GM12865 (cell line): ENCODE results near the gene BCL6B.

Source experiments
- DNase-seq: peaks from one replicate; pipeline ENCODE4 v3.0.0; 2010; ENCODE audit warnings: low read depth
- H3K4me3 ChIP-seq: 2 replicates; pipeline ENCODE4 v1.5.1; 2011; ENCODE audit warnings: mild to moderate bottlenecking, low read depth, low read length, control low read depth
- TF ChIP-seq, protein P1 (sequence below): IDR thresholded peaks from 2 replicates; pipeline ENCODE4 v1.5.1; 2011; ENCODE audit warnings: low read length, control low read depth, low read depth, inconsistent platforms; ENCODE audit not compliant: insufficient read depth; ENCODE audit errors: missing control alignments

Gene BCL6B

DNA sequence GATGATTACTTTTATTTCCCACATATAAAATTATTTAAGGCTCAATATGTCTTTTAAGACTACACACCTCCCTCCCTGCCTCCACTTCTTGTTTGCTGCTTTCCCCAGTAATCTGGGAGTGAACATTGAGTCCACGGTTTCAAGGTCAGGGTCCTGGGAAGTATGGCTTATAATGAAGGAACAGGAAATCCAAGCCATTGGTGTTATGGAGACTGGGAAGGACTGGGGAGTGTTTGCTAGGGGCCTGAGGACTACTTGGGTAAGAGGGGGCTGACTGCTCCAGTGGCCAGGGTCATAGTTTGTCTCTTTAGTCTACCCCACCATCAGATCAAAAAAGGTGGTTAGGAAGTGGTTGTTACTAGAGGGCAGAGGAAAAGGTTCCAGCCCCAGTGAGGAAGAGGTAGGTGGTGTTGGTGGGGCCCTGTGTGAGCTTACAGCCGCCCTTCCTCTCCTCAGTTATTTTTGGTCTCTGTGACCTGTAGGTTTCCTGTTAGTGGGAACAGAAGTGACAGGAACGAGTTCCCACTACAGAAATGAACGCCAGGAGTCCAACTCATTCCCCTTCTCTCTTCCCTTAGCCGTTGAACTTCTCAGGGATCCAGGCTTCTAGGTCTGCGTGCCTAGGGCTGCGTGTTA, 12.2 kb downstream of the BCL6B start:
- peak overlapping the region; percentile 70 for H3K4me3 ChIP-seq
- DNase-seq = peak; percentile 64

DNA sequence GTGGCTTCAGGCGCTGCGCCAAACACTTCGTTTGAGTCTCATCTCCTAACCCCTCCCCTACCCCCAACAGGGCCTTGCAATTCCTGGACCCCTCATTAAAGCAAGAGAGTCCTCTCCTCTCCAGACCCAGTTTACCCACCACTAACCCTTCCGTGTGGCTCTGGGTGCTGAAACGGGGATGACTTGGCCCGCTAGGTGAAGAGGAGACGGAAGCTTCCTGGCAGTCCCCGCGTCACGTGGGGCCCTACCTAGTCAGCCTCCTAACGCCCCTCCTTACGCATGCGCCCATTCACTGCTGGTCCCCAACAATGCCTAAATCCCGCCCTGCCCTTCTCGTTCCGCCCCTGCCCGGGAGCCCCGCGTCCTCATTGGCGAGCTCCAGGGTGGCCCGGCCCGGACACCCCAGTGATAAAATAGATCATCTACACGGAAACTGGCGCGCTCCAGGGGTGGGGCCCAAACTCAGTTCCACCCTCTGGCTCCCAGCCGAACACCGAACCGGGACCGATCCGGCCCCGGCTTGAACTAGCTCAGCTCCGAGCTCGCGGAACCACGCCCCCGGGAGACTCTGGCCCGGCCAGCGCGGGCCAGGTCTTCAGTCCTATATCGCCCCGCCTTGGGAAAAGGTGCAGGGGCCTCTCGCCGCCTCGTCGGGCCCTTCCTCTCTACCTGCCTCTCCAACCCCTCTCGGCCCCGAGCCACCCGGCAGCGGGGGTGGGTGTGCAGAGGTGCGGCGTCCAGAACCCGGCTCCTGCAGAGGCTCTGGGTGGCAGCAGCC, 12.9 kb downstream of the BCL6B start, which contains the start of gene SLC16A13:
Gene SLC16A13, plus strand, starts transcription at position 425 of the 778 bp plus-strand sequence. CDS start 368 bp downstream, outside the sequence.
- peak; percentile 99 for DNase-seq
- TF ChIP-seq, protein P1, sequence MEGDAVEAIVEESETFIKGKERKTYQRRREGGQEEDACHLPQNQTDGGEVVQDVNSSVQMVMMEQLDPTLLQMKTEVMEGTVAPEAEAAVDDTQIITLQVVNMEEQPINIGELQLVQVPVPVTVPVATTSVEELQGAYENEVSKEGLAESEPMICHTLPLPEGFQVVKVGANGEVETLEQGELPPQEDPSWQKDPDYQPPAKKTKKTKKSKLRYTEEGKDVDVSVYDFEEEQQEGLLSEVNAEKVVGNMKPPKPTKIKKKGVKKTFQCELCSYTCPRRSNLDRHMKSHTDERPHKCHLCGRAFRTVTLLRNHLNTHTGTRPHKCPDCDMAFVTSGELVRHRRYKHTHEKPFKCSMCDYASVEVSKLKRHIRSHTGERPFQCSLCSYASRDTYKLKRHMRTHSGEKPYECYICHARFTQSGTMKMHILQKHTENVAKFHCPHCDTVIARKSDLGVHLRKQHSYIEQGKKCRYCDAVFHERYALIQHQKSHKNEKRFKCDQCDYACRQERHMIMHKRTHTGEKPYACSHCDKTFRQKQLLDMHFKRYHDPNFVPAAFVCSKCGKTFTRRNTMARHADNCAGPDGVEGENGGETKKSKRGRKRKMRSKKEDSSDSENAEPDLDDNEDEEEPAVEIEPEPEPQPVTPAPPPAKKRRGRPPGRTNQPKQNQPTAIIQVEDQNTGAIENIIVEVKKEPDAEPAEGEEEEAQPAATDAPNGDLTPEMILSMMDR = no peak
- peak within 1 kb of the TSS; percentile 70 for H3K4me3 ChIP-seq

More for the DNA sequence above, 12.2 kb downstream of the BCL6B start:
- TF ChIP-seq, protein P1 = no peak

DNA sequence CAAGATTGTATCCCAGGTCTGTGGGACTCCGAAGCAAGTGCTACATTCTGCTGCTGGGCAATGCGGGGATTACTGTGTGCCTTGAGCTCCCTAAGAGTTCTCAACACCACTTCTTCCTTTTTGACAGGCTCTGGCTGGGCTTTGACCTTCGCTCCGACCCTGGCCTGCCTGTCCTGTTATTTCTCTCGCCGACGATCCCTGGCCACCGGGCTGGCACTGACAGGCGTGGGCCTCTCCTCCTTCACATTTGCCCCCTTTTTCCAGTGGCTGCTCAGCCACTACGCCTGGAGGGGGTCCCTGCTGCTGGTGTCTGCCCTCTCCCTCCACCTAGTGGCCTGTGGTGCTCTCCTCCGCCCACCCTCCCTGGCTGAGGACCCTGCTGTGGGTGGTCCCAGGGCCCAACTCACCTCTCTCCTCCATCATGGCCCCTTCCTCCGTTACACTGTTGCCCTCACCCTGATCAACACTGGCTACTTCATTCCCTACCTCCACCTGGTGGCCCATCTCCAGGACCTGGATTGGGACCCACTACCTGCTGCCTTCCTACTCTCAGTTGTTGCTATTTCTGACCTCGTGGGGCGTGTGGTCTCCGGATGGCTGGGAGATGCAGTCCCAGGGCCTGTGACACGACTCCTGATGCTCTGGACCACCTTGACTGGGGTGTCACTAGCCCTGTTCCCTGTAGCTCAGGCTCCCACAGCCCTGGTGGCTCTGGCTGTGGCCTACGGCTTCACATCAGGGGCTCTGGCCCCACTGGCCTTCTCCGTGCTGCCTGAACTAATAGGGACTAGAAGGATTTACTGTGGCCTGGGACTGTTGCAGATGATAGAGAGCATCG, 15.4 kb downstream of the BCL6B start:
- TF ChIP-seq, protein P1 = no peak
- no peak for DNase-seq
- no peak overlapping the region for H3K4me3 ChIP-seq

DNA sequence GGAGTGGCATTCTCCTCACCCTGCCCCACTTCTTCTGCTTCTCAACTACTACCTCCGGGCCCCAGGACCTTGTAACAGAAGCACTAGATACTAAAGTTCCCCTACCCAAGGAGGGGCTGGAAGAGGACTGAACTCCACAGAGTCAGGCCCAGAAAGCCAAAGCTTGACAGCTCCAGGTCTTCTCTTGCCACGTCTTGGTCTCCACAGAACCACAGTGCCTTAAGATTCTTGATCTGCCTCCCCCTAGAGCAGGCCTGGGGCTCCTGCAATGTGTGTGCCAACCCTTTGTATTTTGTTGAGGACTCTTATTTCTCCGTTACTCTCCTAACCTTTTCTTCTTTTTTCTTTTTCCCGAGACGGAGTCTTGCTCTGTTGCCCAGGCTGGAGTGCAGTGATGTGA, 17.0 kb downstream of the BCL6B start:
- DNase-seq = no peak
- TF ChIP-seq, protein P1 = no peak
- no peak overlapping the region for H3K4me3 ChIP-seq

DNA sequence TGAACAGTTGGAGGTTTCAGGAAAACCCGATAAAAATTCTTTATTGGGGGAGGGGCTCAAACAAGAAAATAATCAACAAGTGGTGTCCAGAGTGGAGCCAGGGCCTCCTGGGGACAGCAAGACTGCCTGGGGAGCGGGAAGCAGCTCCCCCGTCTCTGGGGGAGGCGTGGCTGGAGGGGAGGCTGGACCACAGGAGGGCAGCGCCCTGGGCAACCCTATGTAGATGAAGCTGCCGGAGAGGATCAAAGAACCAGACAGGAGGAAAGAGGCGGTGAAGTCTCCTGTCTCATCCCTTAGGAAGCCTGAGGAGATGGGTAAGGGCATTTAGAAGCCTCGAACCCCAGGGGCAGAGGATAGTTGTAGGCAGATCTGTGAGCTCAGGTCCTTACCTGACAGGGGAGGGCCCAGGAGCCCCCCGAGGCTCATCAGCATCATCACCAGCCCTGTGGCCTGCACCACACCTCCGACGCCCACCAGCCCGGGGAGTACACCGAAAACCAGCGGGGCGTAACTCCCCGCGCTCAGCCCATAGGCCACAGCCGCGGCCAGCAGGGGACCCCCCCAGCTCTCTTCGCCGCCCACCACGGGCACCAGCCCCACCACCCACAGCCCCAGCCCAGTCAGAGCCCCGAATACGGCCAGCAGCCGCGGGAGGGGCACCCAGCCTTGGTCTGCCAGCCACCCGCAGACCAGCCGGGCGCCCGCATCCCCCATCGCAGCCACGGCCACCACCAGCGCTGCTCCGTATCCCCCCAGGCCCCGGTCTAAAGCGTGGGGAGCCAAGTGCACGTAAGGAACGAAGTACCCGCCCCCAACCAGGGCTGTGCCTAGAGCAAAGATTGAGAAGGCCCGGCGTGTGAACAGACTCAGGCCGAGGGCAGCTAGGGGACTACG, 19.0 kb downstream of the BCL6B start:
- DNase-seq = no peak
- H3K4me3 ChIP-seq = no peak overlapping the region
- TF ChIP-seq, protein P1 = no peak
